Measurements from ENCODE around the gene MYL4.

- TF ChIP-seq, protein P1, sequence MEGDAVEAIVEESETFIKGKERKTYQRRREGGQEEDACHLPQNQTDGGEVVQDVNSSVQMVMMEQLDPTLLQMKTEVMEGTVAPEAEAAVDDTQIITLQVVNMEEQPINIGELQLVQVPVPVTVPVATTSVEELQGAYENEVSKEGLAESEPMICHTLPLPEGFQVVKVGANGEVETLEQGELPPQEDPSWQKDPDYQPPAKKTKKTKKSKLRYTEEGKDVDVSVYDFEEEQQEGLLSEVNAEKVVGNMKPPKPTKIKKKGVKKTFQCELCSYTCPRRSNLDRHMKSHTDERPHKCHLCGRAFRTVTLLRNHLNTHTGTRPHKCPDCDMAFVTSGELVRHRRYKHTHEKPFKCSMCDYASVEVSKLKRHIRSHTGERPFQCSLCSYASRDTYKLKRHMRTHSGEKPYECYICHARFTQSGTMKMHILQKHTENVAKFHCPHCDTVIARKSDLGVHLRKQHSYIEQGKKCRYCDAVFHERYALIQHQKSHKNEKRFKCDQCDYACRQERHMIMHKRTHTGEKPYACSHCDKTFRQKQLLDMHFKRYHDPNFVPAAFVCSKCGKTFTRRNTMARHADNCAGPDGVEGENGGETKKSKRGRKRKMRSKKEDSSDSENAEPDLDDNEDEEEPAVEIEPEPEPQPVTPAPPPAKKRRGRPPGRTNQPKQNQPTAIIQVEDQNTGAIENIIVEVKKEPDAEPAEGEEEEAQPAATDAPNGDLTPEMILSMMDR (IDR thresholded peaks at IDR 0.05) = no peak
- no peak for TF ChIP-seq POLR2A (IDR thresholded peaks at IDR 0.05)
These were observed 19.4 kb upstream of the MYL4 start for GRCh38 chr17:47189732-47190237.
